GM12891 (cell line): ENCODE measurements around the gene RAB26.
"Not testable (repeated sequence)": the region's sequence is repeated elsewhere in the genome, so short reads cannot be mapped to it uniquely, and the experiment has no call there.

ENCODE experiments used
- PAX5 ChIP-seq: IDR thresholded peaks from 2 replicates; pipeline ENCODE4 v1.6.1; 2011; ENCODE audit warnings: low read length, moderate library complexity, mild to moderate bottlenecking; ENCODE audit not compliant: insufficient read depth, severe bottlenecking
- POLR2A ChIP-seq: IDR thresholded peaks from 2 replicates; pipeline ENCODE4 v1.6.1; 2011; ENCODE audit warnings: low read depth, low read length, control low read depth
- POLR2AphosphoS5 ChIP-seq: IDR thresholded peaks from 2 replicates; pipeline ENCODE4 v1.6.1; 2011; ENCODE audit warnings: low read depth, low read length, control low read depth
- POU2F2 ChIP-seq: IDR thresholded peaks from 2 replicates; pipeline ENCODE4 v1.6.1; 2011; ENCODE audit warnings: low read depth, mild to moderate bottlenecking, control low read depth, low read length, moderate library complexity
- SPI1 ChIP-seq: IDR thresholded peaks from 2 replicates; pipeline ENCODE4 v1.6.1; 2011; ENCODE audit warnings: low read depth, low read length, control low read depth
- TAF1 ChIP-seq: IDR thresholded peaks from 2 replicates; pipeline ENCODE4 v1.6.1; 2011; ENCODE audit warnings: low read depth, low read length, control low read depth

GRCh38 chr16:2111412-2112335, 36.8 kb upstream of the RAB26 start:
- TF ChIP-seq POLR2AphosphoS5, TAF1, POLR2A, PAX5, SPI1, POU2F2: not testable (repeated sequence)
